Measurements from ENCODE around the gene CARD8. TPM values are rescaled to one million over a fixed set of nuclear protein-coding genes. Genes with fewer than 3 reads are reported as not detected.
"Not testable (repeated sequence)": the region's sequence is repeated elsewhere in the genome, so short reads cannot be mapped to it uniquely, and the experiment has no call there.

CARD8 gene
- polyA plus RNA-seq, 1 donor from 2014 or later: 23.0 TPM

DNA sequence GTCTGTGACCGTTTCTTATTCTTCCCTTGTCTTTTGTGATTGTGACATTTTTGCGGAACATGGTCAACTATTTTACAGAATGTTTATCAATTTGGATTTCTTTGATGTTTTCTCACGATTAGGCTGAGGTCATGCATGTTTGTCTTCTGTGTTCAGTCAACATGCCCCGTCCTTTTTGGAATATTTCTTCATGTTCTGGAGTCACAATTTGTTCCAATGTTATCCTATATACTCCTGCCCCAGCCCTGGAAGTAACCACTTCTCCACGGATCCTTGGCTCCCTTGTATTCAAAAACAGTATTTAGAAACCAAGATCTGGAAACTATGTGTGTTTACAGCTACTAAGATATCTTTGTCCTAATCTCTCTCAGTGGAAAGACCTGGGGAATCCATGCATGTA lies 9.6 kb downstream of the CARD8 start:
- no peak overlapping the region for H3K4me3 ChIP-seq (ENCODE audit: low read length)

DNA sequence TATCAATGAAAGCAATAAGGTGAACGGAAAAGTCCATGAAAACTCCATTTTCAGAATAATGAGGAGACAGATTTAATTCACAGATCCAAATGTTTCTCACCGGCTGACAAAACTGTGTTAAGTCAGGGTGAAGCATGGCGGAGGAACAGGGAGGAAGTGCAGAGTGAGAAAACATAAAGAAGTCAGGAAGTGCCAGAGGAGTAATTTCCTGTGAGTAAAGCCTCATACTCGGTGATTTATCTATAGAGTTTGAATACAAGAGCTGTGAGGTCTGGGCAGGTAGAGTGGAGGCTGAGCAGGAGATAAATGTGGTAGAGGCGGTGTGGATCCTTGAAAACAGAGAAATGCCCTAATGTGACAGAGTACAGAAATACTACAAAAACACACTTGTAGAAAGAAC lies 11.4 kb downstream of the CARD8 start:
- Histone ChIP-seq H3K4me3 (ENCODE audit: low read length) (no peak overlapping the region), H4K20me1 (ENCODE audit: insufficient read depth) (no peaks in the 10 kb centered on the region), H3K9me3 (ENCODE audit: low read length) (no peaks in the 10 kb centered on the region), H2AFZ (ENCODE audit: low read depth, low read length) (no peak overlapping the region), H3F3A (ENCODE audit: insufficient read depth, low read length, poor library complexity, severe bottlenecking) (no peaks in the 10 kb centered on the region), H3K36me3 (ENCODE audit: insufficient read depth, low read length) (no peaks in the 10 kb centered on the region), H3K27me3 (ENCODE audit: insufficient read depth, low read depth, low read length) (no peaks in the 10 kb centered on the region), H3K79me2 (replicated peaks; ENCODE audit: insufficient read depth, low read length) (no peaks in the 10 kb centered on the region), H3K9ac (ENCODE audit: low read length) (no peak overlapping the region), H3K4me2 (ENCODE audit: low read length) (no peak overlapping the region), H3K27ac (ENCODE audit: low read length) (no peak overlapping the region), H3K9me2 (ENCODE audit: insufficient read depth, low read length) (no peaks in the 10 kb centered on the region)
- TF ChIP-seq TAF1 (IDR thresholded peaks at IDR 0.05; ENCODE audit: low read depth): no peak
- no peak for TF ChIP-seq SMC3 (conservative IDR thresholded peaks at IDR 0.05; ENCODE audit: poor library complexity)
- TF ChIP-seq, protein P1, sequence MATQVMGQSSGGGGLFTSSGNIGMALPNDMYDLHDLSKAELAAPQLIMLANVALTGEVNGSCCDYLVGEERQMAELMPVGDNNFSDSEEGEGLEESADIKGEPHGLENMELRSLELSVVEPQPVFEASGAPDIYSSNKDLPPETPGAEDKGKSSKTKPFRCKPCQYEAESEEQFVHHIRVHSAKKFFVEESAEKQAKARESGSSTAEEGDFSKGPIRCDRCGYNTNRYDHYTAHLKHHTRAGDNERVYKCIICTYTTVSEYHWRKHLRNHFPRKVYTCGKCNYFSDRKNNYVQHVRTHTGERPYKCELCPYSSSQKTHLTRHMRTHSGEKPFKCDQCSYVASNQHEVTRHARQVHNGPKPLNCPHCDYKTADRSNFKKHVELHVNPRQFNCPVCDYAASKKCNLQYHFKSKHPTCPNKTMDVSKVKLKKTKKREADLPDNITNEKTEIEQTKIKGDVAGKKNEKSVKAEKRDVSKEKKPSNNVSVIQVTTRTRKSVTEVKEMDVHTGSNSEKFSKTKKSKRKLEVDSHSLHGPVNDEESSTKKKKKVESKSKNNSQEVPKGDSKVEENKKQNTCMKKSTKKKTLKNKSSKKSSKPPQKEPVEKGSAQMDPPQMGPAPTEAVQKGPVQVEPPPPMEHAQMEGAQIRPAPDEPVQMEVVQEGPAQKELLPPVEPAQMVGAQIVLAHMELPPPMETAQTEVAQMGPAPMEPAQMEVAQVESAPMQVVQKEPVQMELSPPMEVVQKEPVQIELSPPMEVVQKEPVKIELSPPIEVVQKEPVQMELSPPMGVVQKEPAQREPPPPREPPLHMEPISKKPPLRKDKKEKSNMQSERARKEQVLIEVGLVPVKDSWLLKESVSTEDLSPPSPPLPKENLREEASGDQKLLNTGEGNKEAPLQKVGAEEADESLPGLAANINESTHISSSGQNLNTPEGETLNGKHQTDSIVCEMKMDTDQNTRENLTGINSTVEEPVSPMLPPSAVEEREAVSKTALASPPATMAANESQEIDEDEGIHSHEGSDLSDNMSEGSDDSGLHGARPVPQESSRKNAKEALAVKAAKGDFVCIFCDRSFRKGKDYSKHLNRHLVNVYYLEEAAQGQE (IDR thresholded peaks at IDR 0.05; ENCODE audit: borderline replicate concordance): no peak
- no peak for TF ChIP-seq EZH2 (IDR thresholded peaks at IDR 0.05; ENCODE audit: borderline replicate concordance, insufficient read depth, low read length, poor library complexity, severe bottlenecking)
- no peak for TF ChIP-seq MXI1 (conservative IDR thresholded peaks at IDR 0.05; ENCODE audit: poor library complexity, severe bottlenecking)
- no peak for TF ChIP-seq POLR2AphosphoS5 (IDR thresholded peaks at IDR 0.05)
- no peak for TF ChIP-seq EP300 (conservative IDR thresholded peaks at IDR 0.05; ENCODE audit: poor library complexity, severe bottlenecking)

More for the DNA sequence above, 9.6 kb downstream of the CARD8 start:
- H3K36me3 ChIP-seq (ENCODE audit: insufficient read depth, low read length): no peaks in the 10 kb centered on the region
- H2AFZ ChIP-seq (ENCODE audit: low read depth, low read length): no peak overlapping the region
- no peaks in the 10 kb centered on the region for H3K9me2 ChIP-seq (ENCODE audit: insufficient read depth, low read length)
- no peak overlapping the region for H3K9ac ChIP-seq (ENCODE audit: low read length)
- H3K27ac ChIP-seq (ENCODE audit: low read length): no peak overlapping the region
- no peaks in the 10 kb centered on the region for H3K27me3 ChIP-seq (ENCODE audit: insufficient read depth, low read depth, low read length)
- TF ChIP-seq EZH2 (IDR thresholded peaks at IDR 0.05; ENCODE audit: borderline replicate concordance, insufficient read depth, low read length, poor library complexity, severe bottlenecking): no peak
- no peak for TF ChIP-seq SMC3 (conservative IDR thresholded peaks at IDR 0.05; ENCODE audit: poor library complexity)
- TF ChIP-seq, protein P1 (IDR thresholded peaks at IDR 0.05; ENCODE audit: borderline replicate concordance): no peak
- TF ChIP-seq POLR2AphosphoS5 (IDR thresholded peaks at IDR 0.05): no peak
- no peak for TF ChIP-seq RAD21 (conservative IDR thresholded peaks at IDR 0.05)
- H4K20me1 ChIP-seq (ENCODE audit: insufficient read depth): no peaks in the 10 kb centered on the region
- H3K9me3 ChIP-seq (ENCODE audit: low read length): no peaks in the 10 kb centered on the region
- no peaks in the 10 kb centered on the region for H3K79me2 ChIP-seq (replicated peaks; ENCODE audit: insufficient read depth, low read length)
- H3K4me2 ChIP-seq (ENCODE audit: low read length): no peak overlapping the region
- H3F3A ChIP-seq (ENCODE audit: insufficient read depth, low read length, poor library complexity, severe bottlenecking): no peaks in the 10 kb centered on the region

DNA sequence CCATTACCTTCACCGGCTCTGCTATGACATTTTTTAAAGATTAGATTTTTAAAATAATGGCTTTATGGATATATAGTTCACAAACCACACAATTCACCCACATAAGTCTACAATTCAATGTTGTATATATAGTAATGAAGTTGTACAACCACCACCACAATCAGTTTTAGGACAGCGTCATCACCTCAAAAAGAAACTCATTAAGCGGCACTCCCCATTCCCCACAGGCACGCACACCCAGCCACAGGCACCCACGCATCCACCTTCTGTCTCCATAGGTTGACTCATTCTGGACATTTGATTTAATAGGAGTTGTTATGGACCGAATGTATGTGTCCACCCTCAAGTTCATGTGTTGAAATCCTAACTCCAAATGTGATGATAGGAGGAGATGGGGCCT lies 13.9 kb downstream of the CARD8 start:
- not testable (repeated sequence) for H3F3A ChIP-seq (ENCODE audit: insufficient read depth, low read length, poor library complexity, severe bottlenecking); H3K79me2 ChIP-seq (replicated peaks; ENCODE audit: insufficient read depth, low read length); H3K4me3 ChIP-seq (ENCODE audit: low read length); H3K9ac ChIP-seq (ENCODE audit: low read length); H3K4me2 ChIP-seq (ENCODE audit: low read length); H3K9me3 ChIP-seq (ENCODE audit: low read length); H3K9me2 ChIP-seq (ENCODE audit: insufficient read depth, low read length); H3K36me3 ChIP-seq (ENCODE audit: insufficient read depth, low read length); H3K27ac ChIP-seq (ENCODE audit: low read length); H3K27me3 ChIP-seq (ENCODE audit: insufficient read depth, low read depth, low read length); H2AFZ ChIP-seq (ENCODE audit: low read depth, low read length); H4K20me1 ChIP-seq (ENCODE audit: insufficient read depth)
